ENCODE results near the gene NUFIP2. TPM values are rescaled to one million over a fixed set of nuclear protein-coding genes. Genes with fewer than 3 reads are reported as not detected.

The NUFIP2 gene
- total and polyA plus RNA-seq, 2 donors (not counting 3 experiments of a cell fraction or from before 2014, with no cell fraction given): 27.2 to 51.1 TPM

DNA sequence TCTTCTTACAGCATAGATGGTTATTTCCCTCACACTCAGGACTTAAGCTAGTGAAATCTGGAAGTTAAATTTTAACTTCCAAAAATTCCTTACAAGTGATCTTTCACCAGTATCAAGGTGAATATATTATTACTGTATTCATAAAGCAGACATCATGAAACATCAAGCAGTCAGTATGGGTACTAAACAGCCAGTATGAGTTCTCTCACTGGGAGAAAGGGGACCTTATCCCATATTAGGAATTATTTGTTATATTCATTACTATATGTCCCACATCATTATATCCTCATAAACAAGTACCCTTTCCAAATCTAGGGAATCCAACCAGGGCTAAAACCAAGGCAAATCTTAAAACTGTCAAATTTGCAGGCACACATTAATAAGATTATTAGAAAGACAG, 15.3 kb downstream of the NUFIP2 start:
- Histone ChIP-seq H3K36me3 (ENCODE audit: control insufficient read depth in 2 of 2, extremely low read depth in 1 of 2, insufficient read depth in 2 of 2, low read length in 2 of 2) (peaks cover 19 to 22% of the 10 kb centered on the region in 2 experiments), H3K79me2 (ENCODE audit: control insufficient read depth, insufficient read depth, low read length) (peaks cover 98% of the 10 kb centered on the region), H3K4me3 (replicated peaks in 1 of 3; ENCODE audit: insufficient read depth in 1 of 3, low read depth in 1 of 3, low read length in 3 of 3) (no peak overlapping the region), H2AFZ (ENCODE audit: low read depth, low read length) (no peak overlapping the region), H3K27ac (ENCODE audit: insufficient read depth, low read depth, low read length) (no peak overlapping the region), H3K27me3 (ENCODE audit: control insufficient read depth in 2 of 2, insufficient read depth in 2 of 2, low read length in 2 of 2) (no peaks in the 10 kb centered on the region), H3K9ac (replicated peaks; ENCODE audit: extremely low read depth, insufficient read depth, low read length) (no peak overlapping the region), H3K9me3 (replicated peaks; ENCODE audit: control insufficient read depth, insufficient read depth, low read length) (no peaks in the 10 kb centered on the region), H3K4me2 (ENCODE audit: insufficient read depth, low read length) (no peak overlapping the region), H4K20me1 (replicated peaks; ENCODE audit: control insufficient read depth, extremely low read depth, insufficient read depth, low read length) (peaks cover 37% of the 10 kb centered on the region), H3K4me1 (ENCODE audit: control insufficient read depth, extremely low read depth, insufficient read depth, low read length) (no peaks in the 10 kb centered on the region), H3K9me1 (replicated peaks; ENCODE audit: control insufficient read depth, extremely low read depth, insufficient read depth, low read length) (no peaks in the 10 kb centered on the region)
- POLR2A ChIA-PET: no interaction called here
- FAIRE-seq (no peak), DNase-seq (ENCODE audit: low read depth, low spot score) (no peak)
- intact Hi-C loops (cut with micrococcal nuclease): no loop called here
- CTCF ChIA-PET: interaction anchor here (0.6 to 3.8 kb wide), 3 partner anchors 13 to 28 kb away, joined by 3 to 21 read pairs (median 3); no protein-coding TSS in a partner anchor
- TF ChIP-seq POLR2A (IDR thresholded peaks at IDR 0.05; ENCODE audit: low read depth, low read length) (no peak), FOS (IDR thresholded peaks at IDR 0.05; ENCODE audit: borderline replicate concordance, insufficient read depth, low read length) (no peak), POLR2AphosphoS5 (IDR thresholded peaks at IDR 0.05; ENCODE audit: insufficient read depth, low read depth, low read length) (no peak), EZH2 (IDR thresholded peaks at IDR 0.05; ENCODE audit: borderline replicate concordance, low read depth, low read length, severe bottlenecking) (no peak), MYC (IDR thresholded peaks at IDR 0.05; ENCODE audit: low read depth, low read length) (no peak), GATA2 (IDR thresholded peaks at IDR 0.05; ENCODE audit: insufficient read depth, insufficient read length, low read depth, low read length) (no peak), JUN (IDR thresholded peaks at IDR 0.05; ENCODE audit: borderline replicate concordance, insufficient read depth, insufficient read length, low read depth) (no peak)
- TF ChIP-seq, protein P1, sequence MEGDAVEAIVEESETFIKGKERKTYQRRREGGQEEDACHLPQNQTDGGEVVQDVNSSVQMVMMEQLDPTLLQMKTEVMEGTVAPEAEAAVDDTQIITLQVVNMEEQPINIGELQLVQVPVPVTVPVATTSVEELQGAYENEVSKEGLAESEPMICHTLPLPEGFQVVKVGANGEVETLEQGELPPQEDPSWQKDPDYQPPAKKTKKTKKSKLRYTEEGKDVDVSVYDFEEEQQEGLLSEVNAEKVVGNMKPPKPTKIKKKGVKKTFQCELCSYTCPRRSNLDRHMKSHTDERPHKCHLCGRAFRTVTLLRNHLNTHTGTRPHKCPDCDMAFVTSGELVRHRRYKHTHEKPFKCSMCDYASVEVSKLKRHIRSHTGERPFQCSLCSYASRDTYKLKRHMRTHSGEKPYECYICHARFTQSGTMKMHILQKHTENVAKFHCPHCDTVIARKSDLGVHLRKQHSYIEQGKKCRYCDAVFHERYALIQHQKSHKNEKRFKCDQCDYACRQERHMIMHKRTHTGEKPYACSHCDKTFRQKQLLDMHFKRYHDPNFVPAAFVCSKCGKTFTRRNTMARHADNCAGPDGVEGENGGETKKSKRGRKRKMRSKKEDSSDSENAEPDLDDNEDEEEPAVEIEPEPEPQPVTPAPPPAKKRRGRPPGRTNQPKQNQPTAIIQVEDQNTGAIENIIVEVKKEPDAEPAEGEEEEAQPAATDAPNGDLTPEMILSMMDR (IDR thresholded peaks at IDR 0.05; ENCODE audit: extremely low read depth in 1 of 2, insufficient read depth in 1 of 2, low read depth in 1 of 2, low read length in 2 of 2): no peak
- TF ChIP-seq, protein P2, sequence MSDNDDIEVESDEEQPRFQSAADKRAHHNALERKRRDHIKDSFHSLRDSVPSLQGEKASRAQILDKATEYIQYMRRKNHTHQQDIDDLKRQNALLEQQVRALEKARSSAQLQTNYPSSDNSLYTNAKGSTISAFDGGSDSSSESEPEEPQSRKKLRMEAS (IDR thresholded peaks at IDR 0.05; ENCODE audit: insufficient read depth, insufficient read length): no peak
- no TSS peak for BruUV-seq (replicated peaks)
- dilution Hi-C loops (cut with MboI; ENCODE audit: extremely low pct_ligation_motif_present, low sequenced_read_pairs): no loop called here
